NCI-H146 treated with DMSO at 0.1 percent for 48 hours (cell line): ENCODE measurements around the gene ARAP1.

Source experiments
- DNase-seq: peaks from one replicate; lab custom pipeline; 2025; ENCODE audit not compliant: unreplicated experiment; lab: John Stamatoyannopoulos, UW

The ARAP1 gene

DNA sequence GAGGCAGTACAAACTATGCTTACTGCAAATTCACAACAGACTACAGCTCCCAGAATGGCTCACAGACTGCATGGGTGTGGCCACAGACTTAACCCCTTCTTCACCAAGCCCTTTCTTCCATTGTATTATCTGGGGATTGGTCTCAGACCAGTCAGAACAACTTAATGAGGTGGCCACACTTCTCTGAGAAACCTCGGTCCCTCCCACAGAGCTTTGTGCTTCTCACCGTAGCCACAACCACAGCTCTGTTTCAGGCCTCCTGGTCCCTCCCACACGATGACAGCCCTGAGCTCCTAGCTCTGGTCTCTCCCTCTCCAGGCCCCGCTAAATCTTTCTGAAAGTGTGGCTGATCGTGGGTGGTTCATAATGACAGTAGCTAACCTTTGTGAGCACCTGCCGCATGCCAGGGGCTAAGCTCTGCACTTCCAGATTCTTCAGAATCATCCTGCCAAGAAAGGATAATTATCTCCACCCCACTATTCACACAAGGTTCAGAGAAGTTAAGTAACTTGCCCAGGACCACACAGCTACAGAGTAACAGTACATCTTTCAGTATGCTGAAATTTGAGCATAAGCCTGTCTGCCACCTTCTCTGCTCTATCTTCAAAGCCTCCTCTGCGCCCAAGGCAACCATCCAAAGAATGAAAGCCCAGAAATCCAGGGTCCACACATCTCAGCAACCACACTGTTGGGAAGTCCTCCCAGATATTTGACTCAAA lies 83.4 kb downstream of the ARAP1 start:
- no peak for DNase-seq

DNA sequence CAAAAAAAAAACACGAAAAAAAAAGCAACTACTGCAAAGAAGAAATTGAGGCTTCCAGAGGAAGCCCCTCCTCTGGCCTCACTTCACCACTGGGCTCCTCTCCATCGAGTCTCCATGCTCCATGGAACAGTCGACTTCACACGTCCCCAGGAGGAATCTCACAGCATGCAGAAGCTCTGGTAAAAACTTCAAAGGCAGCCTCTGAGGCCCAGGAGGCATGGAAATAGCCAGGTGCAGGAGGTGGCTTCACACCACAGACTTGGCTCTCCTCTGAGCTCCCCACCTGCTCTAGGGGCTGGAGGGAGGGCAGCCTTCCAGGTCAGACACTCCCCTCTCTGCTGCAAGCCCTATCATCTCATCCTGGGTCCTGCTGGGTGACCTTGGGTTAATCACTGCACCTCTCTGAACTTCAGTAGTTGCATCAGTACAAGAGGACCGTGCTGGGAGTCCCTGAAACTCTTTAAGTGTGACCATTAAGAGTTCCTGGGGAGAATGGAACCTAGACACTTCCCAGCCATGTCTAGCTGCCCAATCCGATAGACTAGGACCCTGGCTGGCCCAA lies 86.2 kb downstream of the ARAP1 start:
- no peak for DNase-seq

DNA sequence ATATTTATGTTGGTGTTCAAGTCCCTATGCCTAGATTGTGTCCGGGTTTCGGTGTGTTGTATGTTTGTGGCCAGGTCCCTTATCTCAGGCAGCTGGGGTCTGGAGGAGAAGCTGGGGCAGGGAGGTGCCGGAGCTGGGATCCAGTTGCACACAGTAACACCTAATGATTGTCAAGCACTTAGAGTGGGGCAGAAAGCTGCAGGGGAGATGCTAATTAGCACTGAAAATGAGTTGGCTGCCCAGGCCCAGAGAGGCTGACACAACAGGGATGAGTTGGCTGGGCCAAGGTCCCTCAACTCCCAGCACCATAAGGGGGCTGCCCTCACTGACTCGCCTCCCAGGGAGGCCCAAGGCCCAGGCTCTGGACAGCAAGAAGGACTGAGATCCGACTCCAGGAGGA lies 90.2 kb downstream of the ARAP1 start:
- DNase-seq, result no peak

DNA sequence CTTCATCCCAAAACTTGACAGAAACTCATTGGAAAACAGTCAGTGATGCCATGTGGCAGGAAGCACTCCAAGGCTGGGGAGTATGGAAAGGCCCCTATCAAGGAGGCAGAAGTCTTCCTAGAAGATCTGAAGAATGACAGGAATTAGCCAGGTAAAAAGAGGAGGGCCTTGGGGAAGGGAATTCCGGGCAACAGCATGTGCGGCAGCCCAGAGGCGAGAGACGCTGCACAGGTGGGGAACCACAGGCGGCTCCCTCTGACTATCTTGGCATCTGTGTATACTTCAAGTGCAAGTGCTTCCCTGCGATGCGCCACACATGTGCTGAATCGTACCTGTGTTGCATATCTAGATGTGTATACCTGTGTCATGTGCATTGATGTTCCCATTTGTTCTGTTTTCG lies 90.7 kb downstream of the ARAP1 start:
- no peak for DNase-seq

DNA sequence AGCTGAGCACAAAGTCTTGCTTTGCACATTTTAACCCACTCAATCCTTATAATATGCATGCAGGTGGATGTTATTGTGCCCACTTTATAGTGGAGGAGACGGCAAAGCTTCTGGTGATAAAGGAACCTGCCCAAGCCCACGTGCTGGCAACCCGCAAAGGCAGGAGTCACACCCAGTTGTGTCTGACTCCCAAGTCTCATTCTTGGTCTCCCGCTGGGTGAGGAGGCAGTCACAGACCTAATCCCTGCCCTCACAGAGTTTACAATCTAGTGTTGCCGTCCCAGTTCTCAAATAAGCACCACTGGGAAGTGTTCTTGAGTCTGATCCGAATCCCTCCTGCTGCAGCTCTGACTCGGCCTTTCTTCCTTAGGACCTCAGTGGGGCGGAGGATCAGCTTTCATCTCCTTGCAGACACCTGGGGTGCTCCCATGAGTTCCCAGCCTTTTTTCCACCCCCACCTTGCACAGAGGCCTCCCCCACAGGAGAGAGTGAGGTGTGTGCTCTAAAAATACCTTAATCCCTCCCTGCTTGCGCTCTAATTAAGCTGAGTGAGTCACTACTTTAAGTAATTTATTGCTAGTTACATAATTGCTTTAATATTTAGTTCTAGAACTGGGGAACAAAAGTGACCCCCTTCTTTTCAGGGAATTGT lies 93.1 kb downstream of the ARAP1 start:
- DNase-seq, result no peak

DNA sequence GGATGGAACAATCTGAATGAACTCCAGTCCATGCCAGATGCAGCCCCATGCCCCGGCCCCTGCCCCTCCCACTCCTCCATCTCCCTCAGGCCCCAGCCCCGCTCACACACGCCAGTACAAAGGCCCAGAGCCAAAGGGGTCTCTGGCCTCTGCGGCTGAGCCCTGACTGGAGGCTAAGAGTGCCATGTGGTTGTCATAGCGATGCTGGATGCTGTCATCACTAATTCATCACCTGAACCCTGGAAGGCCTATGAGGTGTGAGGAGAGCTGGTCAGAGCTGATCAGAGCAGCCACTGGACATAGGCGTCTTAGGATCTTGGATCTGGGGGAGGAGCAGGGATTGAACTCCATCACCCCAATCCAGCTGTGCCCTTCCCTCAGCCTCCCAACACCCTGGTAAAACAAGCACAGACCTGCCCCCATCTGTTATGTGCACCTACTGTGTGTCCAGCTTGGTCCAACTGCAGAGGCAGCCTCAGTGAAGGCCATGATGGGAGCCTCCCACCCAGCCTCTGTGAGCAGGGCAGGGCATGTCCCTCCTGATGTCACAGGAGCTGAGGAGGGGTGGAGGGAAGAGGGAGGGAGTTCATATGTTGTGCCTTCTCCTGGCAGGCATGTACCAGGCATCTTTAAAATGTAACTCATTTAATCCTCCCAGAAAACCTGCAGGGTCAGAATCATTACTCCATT lies 94.7 kb downstream of the ARAP1 start:
- DNase-seq, result no peak

DNA sequence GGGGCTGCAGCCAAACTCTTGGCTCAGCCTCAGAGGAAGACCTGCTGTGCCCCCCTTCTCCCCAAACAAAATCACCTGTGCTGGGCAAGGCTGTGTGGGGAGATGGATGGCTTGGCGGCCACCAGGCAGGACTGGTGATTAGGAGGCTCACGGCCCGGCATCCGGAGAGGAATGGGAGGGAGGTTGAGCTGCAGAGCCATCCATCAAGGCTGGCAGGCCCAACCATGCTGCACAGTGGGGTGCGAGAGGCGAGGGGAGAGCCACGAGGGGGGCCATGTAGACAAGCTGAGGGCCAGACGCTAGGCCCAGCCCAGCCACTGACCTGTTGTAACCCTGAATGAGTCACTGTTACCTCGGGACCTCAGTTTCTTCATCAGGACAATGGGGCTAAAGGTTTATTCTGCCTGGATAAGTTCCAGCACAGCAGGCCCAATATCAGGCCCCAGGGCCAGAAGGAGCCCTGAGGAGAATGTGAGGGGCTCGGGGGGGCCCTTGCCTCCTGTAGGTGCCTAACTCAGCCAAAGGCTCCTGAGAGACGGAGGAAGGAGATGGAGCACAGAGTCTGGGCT lies 96.2 kb downstream of the ARAP1 start:
- DNase-seq, result no peak

DNA sequence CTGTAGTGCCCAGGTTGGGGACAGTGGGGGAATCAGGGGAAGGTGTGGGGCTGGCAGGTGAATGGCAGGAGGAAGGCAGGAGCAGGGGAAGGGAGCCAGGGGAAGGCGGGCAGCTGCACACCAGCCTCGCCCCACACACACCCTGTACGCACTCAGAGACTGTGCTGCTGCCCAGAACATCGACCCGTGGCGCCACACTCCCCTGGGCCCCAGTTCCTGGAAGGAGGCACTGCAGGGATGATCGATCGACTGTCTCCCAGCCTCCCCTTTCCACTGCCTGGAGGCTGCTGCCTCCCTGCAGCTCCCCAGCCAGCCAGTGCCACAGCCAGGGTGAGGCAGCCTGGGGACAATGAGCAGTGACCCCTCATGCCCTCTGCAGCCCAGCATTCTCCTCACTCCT lies 97.2 kb downstream of the ARAP1 start:
- no peak for DNase-seq

DNA sequence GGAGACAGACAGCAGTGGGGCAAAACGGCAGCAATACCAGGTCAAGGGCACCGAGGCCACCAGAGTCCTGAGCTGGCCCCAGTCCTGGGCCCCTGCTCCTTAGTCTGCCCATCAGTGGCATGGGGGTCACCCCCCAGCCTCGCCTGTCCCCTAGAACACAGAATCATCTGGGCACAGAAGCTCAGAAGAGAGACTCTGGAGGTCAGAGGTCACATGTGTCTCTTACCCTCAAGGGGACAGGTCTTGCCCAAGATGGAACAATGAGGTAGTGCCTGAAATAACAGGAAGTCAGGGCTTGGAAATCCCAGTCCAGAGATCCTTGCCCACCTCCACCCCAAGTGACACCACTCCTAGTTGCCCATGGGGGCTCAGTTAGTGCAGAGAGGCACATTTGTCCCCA lies 98.6 kb downstream of the ARAP1 start:
- DNase-seq, result no peak

DNA sequence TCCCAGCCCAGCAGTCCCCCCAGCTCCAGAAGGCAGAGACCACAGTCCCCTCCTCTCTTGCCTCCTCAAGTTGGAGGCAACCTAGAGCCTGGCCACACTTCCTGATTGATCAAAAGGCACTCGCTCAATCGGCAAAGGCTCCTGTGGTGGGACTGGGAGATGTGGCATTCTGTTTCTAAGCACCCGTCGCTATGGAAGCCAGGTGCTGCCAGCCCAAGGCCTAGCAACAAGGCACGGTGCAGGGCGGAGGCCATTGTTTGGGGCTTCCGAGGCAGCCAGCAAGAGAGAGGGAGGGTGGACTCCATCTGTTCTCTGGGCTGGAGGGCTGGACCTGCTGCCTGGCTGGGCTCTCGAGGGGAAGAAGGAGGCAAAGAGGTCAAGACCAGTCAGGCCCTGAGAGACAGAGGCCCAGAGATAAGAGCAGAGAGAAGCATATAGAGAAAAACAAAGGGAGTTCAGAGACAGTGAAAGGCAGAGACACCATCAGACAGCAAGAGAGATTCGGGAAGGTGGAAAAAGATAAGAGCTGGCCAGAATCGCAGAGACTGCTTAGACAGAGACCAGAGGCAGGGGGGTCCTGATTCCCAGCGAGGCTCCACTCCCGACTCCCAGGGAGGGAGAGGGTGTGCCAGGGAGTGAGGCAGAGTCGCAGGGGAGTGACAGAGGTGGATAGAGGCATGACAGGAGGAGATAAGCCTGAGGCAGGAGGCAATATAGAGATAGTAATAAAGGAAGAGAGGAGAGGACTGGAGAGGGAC lies 99.2 kb downstream of the ARAP1 start:
- DNase-seq, result peak; percentile 85

DNA sequence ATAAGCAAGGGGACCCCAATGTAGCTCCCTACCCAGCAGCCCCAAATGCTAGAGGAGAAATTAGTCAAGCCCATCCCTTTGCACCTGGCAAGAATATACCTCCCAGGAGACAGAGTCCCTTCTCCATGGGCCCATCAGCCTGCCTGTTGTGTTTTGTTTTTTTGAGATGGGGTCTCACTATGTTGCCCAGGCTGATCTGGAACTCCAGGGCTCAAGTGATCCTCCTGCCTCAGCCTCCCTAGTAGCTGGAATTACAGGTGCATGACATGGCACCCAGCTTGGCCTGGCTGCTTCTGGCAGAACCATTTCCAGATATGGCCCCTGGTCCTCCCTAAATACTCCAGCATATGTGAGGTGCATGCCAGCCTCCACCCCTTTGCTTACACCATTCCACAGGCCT lies 100.1 kb downstream of the ARAP1 start:
- no peak for DNase-seq

DNA sequence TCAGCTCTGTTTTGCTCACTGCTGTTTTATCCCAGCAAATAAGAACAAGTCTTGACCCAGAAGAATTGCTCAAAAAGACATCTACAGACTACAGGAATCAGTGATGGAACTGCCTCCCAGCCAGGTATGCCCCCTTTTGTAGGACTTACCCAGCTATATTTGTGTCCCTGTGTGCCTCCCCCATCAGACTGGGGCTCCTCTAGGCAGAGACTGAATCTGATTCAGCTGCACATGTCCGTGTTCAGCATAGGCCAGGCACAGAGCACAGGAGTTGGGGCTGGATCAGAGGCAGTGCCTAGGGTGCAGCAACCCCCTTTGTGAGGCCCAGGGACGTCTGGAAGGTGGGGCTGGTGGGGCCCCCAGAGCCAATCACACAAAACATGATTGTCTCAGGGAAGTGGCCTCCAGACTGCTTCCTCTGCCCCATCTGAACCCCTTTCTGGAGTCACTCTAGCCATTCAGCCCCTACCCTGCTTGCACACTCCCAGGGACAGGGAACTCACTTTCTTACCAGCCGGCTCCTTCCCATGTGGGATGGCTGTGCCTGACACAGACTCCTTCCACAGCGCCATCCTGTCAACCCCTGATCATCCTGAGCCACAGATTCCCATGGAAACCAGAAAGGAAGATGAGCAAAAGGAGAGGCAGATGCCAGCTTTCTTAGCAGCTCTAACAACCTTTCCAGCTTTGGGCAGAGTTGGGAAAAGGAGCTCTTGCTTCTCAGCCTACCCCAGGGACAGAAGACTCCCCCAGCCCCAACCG lies 102.8 kb downstream of the ARAP1 start:
- DNase-seq, result no peak

DNA sequence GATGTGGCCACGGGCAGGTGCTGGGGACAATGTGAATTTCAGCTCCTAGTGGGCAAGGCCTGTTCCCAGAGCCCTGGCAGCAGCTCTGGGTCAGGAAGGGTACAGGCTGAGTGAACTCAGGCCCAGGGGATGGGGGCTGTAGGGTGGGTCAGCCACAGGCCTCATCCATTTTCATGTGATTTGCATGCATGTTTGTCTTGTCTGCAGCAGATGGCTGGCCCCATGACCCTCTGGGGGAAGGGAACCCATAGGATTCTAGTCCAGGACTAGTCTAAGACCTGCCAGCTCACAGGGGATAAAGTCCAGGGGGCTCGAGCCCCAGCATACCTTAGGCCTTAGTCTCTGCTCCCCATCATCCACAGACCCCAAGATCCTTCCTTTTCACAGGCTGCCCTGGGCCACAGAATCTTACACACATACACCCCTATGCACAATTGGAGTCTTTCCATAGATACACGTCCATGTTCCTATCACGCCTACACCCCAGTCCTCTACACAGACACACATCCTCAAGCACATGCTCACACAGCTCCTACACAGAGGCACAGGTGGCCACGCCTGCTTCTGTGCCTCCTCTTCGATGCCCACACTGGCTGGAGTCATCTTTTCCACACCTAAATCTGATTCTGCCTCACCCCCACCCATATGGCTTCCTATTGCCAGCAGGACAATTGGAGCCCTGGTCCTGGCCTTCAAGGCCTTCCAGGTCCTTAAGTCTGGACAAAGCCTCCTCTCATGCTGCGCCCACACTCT lies 103.6 kb downstream of the ARAP1 start:
- DNase-seq, result no peak

DNA sequence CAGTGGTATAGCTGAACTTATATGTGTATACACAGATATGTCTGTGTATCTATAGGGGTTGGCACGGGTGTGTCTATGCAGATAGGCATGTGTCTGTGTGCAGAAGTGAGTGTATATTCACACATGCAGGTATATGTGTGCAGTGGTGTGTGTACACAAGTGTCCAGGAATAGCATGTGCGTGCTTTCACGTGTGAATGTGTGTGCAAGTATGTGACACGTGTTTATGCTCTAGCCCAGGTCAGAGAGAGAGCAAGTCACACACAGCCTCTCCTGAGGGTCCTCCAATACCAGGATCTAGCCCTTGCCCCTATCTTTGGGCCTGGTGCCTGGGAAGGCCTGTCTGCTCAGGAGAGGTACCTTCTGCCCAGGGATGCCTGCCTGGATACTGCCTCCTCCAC lies 104.3 kb downstream of the ARAP1 start:
- DNase-seq, result no peak

DNA sequence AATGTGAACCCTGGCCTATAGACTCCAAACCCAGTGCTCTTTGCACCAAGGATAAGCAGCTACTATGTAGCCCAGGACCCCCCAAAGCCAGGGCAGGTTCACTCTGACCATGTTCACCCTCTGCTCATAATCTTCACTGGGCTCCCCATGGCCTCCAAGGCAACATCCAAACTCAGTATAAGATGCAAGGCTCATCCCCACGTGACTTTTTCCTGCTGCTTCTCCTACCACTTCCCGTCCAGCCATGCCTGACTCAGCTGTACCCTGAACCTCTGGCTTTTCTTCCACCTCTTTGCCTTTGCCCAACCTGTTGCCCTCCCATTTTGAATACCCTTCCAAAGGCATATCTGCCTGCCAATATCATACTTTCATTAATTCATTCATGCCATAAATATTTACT lies 105.7 kb downstream of the ARAP1 start:
- no peak for DNase-seq

DNA sequence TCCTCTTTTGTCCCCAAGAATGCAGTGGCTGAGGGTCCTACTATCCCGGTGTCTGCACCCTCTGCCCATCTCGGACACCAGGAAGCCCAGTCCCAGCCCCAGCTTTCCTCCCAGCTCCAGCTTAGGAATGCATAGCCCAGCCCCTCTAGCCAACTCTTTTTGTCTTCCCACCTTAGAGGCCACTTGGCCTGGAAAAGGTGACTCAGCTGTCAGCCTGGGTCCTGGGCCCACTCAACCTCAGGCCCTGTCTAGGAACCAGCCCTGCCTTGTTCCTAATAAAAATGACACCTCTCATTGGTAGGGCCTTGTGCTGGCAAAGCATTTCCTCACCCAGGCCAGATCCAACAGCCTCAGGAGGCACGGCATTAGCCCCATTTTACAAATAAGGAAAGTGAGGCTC lies 106.2 kb downstream of the ARAP1 start:
- DNase-seq, result no peak

DNA sequence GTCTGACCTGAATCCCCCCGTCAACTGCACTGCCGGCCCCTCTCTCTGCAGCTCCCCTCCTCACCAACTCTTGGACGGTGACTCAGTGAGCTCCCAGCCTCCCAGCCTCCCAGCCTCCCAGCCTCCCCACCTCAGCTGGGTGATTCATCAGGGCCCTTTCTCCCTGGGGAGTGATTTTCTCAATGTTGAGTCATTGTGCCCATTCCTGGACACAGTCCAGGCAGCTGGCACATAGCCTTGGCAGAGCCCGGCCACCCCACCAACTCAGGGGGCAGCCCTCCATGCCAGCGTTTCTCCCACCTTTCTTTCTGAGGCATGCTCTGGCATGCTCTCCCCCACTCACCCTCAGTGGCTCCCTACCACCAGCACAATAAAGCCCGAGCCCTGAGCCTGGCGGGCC lies 108.7 kb downstream of the ARAP1 start:
- no peak for DNase-seq

DNA sequence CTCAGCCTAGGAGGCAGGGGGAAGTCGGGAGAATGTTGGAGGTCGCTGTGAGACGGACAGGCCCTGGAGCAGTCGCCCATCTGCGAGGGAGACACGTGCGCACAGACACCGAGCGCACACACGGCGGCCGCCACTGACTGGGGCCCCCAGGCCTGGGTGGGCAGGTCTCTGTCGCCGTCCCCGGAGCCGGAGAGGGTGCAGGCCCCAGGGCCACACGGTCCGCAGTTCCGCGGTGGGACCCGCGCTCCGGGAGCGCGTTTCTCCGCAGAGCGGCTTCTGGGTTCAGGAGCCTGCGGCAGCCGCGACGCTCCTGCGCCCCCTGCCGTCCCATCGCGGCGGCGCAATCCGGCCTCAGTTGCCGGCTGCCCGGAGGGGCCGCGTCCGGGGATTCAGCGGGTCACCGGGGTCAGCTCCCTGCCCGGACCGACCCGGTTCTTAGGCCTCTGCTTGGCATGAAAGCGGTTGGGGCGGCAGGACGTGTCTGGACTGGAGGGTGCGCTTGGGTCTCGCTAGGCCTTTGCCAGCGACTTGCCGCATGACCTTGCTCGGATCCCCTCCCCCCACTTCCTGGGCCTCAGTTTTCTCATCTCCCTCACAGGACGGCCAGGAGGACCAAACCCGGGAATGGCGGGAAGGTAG lies 109.2 kb downstream of the ARAP1 start:
- DNase-seq, result no peak
